ENCODE data around the gene MICALL2. TPM values are rescaled to one million over a fixed set of nuclear protein-coding genes. Genes with fewer than 3 reads are reported as not detected.

Gene MICALL2
- polyA plus RNA-seq, 1 donor from 2014 or later = 12.8 TPM

DNA sequence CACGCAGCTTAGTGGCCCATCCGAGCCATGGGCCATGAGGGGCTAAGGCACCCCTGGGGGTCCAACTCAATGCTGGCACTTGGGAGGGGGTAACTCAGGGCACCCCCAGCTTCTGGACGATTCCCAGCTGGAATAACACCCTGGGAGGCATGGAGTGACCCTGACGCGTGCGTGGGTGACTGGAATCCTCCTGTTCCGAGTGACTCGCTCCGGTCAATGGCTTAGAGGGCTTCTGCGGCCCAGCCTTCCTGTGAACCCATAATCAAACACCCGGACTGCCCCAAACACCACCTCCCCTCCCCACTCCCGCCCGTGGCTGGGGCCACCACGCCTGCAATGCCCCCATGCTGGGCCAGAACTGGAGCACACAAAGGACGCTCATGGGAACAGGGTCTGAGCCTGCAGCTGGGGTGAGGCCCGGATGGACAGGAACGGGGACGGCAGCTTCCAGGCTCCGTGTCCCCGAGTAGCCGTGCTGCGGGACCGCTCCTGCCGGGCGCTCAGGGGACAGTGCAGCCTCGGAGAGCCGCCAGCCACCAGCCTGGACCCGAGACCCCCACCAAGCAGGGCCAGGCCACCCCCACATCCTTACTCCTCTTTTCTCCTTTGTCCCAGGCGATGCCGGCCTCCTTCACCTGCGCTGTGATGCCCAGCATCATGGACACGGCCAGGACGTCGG is 36.4 kb upstream of the MICALL2 start:
- Histone ChIP-seq H3K27me3 (ENCODE audit: insufficient read depth, low read depth, low read length) (no peaks in the 10 kb centered on the region), H3K4me3 (ENCODE audit: low read length) (no peak overlapping the region), H3K36me3 (ENCODE audit: insufficient read depth, low read length) (no peaks in the 10 kb centered on the region), H3K9ac (ENCODE audit: low read length) (no peak overlapping the region), H3K4me2 (ENCODE audit: low read length) (no peak overlapping the region), H2AFZ (ENCODE audit: low read depth, low read length) (no peak overlapping the region), H4K20me1 (ENCODE audit: insufficient read depth) (no peaks in the 10 kb centered on the region), H3K79me2 (replicated peaks; ENCODE audit: insufficient read depth, low read length) (no peaks in the 10 kb centered on the region), H3F3A (ENCODE audit: insufficient read depth, low read length, poor library complexity, severe bottlenecking) (no peaks in the 10 kb centered on the region), H3K9me2 (ENCODE audit: insufficient read depth, low read length) (no peaks in the 10 kb centered on the region), H3K27ac (ENCODE audit: low read length) (no peak overlapping the region), H3K9me3 (ENCODE audit: low read length) (no peaks in the 10 kb centered on the region)
- no peak for TF ChIP-seq EZH2 (IDR thresholded peaks at IDR 0.05; ENCODE audit: borderline replicate concordance, insufficient read depth, low read length, poor library complexity, severe bottlenecking)
- no peak for TF ChIP-seq REST (IDR thresholded peaks at IDR 0.05; ENCODE audit: borderline replicate concordance)
- TF ChIP-seq SMC3 (conservative IDR thresholded peaks at IDR 0.05; ENCODE audit: poor library complexity) = no peak
- no peak for TF ChIP-seq EP300 (conservative IDR thresholded peaks at IDR 0.05; ENCODE audit: poor library complexity, severe bottlenecking)
- TF ChIP-seq MXI1 (conservative IDR thresholded peaks at IDR 0.05; ENCODE audit: poor library complexity, severe bottlenecking) = no peak
- TF ChIP-seq CTCF (IDR thresholded peaks at IDR 0.05; ENCODE audit: poor library complexity, severe bottlenecking) = no peak
- TF ChIP-seq TAF1 (IDR thresholded peaks at IDR 0.05; ENCODE audit: low read depth) = no peak
- TF ChIP-seq POLR2AphosphoS5 (IDR thresholded peaks at IDR 0.05) = no peak
- no peak for TF ChIP-seq RAD21 (conservative IDR thresholded peaks at IDR 0.05)

- no peak overlapping the region for H2AFZ ChIP-seq (ENCODE audit: low read depth, low read length)
- TF ChIP-seq SMC3 (conservative IDR thresholded peaks at IDR 0.05; ENCODE audit: poor library complexity) (no peak), RAD21 (conservative IDR thresholded peaks at IDR 0.05) (no peak), EP300 (conservative IDR thresholded peaks at IDR 0.05; ENCODE audit: poor library complexity, severe bottlenecking) (no peak), MXI1 (conservative IDR thresholded peaks at IDR 0.05; ENCODE audit: poor library complexity, severe bottlenecking) (no peak), CTCF (IDR thresholded peaks at IDR 0.05; ENCODE audit: poor library complexity, severe bottlenecking) (no peak), POLR2AphosphoS5 (IDR thresholded peaks at IDR 0.05) (no peak), EZH2 (IDR thresholded peaks at IDR 0.05; ENCODE audit: borderline replicate concordance, insufficient read depth, low read length, poor library complexity, severe bottlenecking) (no peak), REST (IDR thresholded peaks at IDR 0.05; ENCODE audit: borderline replicate concordance) (no peak), TAF1 (IDR thresholded peaks at IDR 0.05; ENCODE audit: low read depth) (no peak)
- H4K20me1 ChIP-seq (ENCODE audit: insufficient read depth) = no peaks in the 10 kb centered on the region
These were observed 35.7 kb upstream of the MICALL2 start for GRCh38 chr7:1494866-1495563.

More at GRCh38 chr7:1494866-1495563, 35.7 kb upstream of the MICALL2 start:
- Histone ChIP-seq H3K9ac (ENCODE audit: low read length) (no peak overlapping the region), H3K79me2 (replicated peaks; ENCODE audit: insufficient read depth, low read length) (no peaks in the 10 kb centered on the region), H3K9me3 (ENCODE audit: low read length) (no peaks in the 10 kb centered on the region), H3K4me2 (ENCODE audit: low read length) (no peak overlapping the region), H3K27me3 (ENCODE audit: insufficient read depth, low read depth, low read length) (no peaks in the 10 kb centered on the region), H3K4me3 (ENCODE audit: low read length) (no peak overlapping the region), H3K9me2 (ENCODE audit: insufficient read depth, low read length) (no peaks in the 10 kb centered on the region), H3F3A (ENCODE audit: insufficient read depth, low read length, poor library complexity, severe bottlenecking) (no peaks in the 10 kb centered on the region), H3K27ac (ENCODE audit: low read length) (no peak overlapping the region), H3K36me3 (ENCODE audit: insufficient read depth, low read length) (no peaks in the 10 kb centered on the region)

Measured in neural cell (in vitro differentiated cells).